GM18951 (cell line): ENCODE data around the gene SWAP70.
"Not testable (repeated sequence)": the region's sequence is repeated elsewhere in the genome, so short reads cannot be mapped to it uniquely, and the experiment has no call there.

ENCODE experiments used
- POLR2A ChIP-seq: IDR thresholded peaks from 4 replicates; pipeline ENCODE4 v1.6.1; 2011; ENCODE audit warnings: mild to moderate bottlenecking; ENCODE audit not compliant: insufficient read length, insufficient read depth; ENCODE audit errors: extremely low read depth
- in situ Hi-C: fragments of 300-500 bp; cut with MboI; formaldehyde crosslinking; loops from one replicate; pipeline ENCODE4 v1.12.0; 2022; ENCODE audit warnings: low sequenced_read_pairs, mixed read lengths, inconsistent platforms; ENCODE audit not compliant: unreplicated experiment

The SWAP70 gene

DNA sequence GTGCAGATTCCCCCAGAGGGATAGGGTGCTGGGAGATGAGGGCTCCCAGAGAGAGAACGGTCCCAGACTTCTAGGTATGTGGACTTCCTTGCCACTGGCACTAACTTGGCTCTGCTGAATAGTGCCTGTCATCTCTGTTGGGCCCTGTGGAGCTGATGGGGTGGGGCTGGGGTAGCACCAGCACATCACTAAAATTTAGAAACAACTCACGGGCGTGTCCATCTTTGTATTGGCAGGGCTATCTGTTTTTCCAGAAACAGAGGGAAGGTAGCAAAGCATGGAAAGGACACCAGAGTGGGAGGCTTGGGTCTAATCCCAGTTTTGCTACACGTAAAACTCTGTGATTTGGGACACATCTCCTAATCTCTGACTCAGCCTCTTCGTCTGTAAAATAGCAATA lies 25.8 kb downstream of the SWAP70 start:
- in situ Hi-C loops: no loop called here

DNA sequence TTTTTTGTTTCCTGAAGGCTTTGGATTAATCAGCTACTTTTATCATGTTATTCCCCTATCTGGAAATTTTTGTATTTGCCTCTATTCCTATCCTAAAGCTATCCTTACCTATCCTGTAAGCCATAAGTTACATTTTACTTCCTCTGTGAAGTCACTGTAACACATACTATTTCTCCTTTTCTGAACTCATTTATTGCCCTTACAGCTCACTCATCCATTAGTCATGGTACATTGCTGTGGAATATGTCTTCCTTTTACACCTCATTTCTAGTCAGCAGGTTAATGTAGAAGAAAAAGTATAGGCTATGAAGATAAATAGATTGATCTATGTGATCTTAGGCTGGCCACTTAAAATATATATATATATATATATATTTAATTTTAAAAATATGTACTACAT lies 28.0 kb downstream of the SWAP70 start:
- in situ Hi-C loops: no loop called here

More for the DNA sequence above, 25.8 kb downstream of the SWAP70 start:
- TF ChIP-seq POLR2A: no peak

DNA sequence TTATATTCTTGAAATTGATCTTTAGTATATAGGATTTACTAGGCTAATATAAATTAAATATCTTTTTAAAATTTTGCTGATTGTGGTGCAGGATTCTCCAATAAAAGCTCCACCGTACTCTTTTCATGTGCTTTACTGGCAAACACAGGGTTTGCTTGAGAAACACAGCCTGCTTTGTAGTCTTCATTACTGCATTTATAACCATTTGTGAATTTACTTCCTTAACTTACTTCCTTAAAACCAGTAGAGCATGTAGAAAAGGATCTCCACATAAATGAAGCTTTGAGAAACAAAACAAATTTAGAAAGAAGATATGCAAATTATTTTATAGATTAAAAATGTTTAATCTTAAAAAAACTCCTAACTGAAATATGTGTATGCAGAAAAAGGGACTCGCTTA lies 28.8 kb downstream of the SWAP70 start:
- TF ChIP-seq POLR2A: no peak
- in situ Hi-C loops: no loop called here

More for the DNA sequence above, 28.0 kb downstream of the SWAP70 start:
- no peak for TF ChIP-seq POLR2A

DNA sequence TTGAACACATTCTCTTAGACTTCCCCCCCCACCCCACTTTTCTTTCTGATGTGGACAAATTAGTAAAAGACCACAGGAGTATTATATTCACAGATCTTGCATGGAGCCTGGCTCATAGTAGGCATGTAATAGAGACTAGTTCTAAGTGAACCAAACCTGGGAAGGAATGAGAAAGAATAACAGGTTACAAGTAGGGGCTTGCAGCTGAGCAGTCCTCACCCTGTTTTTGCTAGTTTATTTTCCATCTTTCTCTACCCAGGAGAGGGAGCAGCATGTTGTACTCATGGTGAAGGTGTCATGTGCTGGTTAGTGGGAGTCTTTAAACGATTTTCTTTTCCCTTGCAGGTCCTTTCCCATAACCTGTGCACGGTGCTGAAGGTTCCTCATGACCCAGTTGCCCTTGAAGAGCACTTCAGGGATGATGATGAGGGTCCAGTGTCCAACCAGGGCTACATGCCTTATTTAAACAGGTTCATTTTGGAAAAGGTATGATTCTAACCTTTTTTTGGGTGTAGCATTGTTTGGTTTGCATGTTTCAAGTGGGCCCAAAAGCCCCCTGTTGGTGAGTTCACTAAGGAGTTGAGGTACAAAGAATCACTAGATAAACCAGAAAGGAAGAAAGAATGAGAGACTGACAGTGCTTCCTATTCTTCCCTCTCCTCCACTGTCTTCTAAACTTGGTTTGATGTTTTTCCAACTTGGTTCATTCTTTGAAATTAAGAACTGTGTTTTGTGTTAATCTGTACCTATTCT lies 30.1 kb downstream of the SWAP70 start:
- in situ Hi-C loops: no loop called here
- no peak for TF ChIP-seq POLR2A

DNA sequence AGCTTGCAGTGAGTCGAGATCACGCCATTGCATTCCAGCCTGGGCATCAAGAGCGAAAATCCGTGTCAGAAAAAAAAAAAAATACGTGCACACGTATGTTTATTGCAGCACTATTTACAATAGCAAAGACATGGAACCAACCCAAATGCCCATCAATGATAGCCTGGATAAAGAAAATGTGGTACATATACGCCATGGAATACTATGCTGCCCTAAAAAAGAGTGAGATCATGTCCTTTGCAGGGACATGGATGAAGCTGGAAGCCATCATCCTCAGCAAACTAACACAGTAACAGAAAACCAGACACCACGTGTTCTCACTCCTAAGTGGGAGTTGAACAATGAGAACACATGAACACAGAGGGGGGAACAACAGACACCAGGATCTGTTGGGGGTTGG lies 31.4 kb downstream of the SWAP70 start:
- in situ Hi-C loops: not testable (repeated sequence)

- in situ Hi-C loops: no loop called here
These were observed 33.9 kb downstream of the SWAP70 start for GRCh38 chr11:9697766-9698165.

DNA sequence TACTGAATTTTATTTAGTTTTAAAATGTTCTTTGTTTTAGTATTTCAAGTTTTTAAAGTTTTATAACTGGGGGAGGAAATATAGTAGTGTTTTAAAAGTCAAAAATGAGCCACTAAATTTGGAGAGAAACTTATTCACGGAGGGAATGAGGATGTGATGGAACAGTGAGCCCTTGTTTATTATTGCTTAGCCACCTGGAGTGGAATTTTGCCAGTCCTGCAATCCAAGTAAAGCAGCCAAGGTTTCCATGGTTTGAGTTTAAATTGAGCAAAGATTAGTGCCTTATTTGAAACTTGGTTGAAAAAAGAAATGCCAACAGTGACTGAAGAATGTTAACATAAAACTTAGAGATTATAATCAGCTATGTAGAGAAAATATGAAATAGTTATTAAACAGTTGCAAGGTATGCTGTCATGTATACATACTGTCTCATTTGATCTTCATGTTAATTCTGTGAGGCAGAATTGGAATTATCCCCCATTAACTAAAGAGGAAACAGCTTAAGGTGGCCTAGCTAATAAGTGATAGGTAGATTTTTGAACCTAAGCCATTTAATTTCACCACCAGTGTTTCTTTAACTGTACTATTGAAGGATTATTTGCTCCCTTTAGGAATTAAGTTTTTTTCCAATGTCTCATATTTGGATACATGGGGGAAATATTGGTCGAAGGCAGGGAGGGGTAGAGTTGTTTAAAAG lies 36.4 kb downstream of the SWAP70 start:
- no peak for TF ChIP-seq POLR2A
- in situ Hi-C loops: no loop called here

More at GRCh38 chr11:9697766-9698165, 33.9 kb downstream of the SWAP70 start:
- no peak for TF ChIP-seq POLR2A

- in situ Hi-C loops: no loop called here
- TF ChIP-seq POLR2A: no peak
These were observed 37.9 kb downstream of the SWAP70 start for GRCh38 chr11:9701799-9702198.

GRCh38 chr11:9703280-9703679 lies 39.4 kb downstream of the SWAP70 start:
- TF ChIP-seq POLR2A: no peak
- in situ Hi-C loops: no loop called here

GRCh38 chr11:9704037-9704436 lies 40.2 kb downstream of the SWAP70 start:
- no peak for TF ChIP-seq POLR2A
- in situ Hi-C loops: no loop called here

GRCh38 chr11:9704620-9705019 lies 40.7 kb downstream of the SWAP70 start:
- in situ Hi-C loops: no loop called here
- TF ChIP-seq POLR2A: no peak

- in situ Hi-C loops: not testable (repeated sequence)
These were observed 41.5 kb downstream of the SWAP70 start for GRCh38 chr11:9705361-9705760.

GRCh38 chr11:9708544-9708943 lies 44.7 kb downstream of the SWAP70 start:
- no peak for TF ChIP-seq POLR2A
- in situ Hi-C loops: no loop called here

- in situ Hi-C loops: no loop called here
- no peak for TF ChIP-seq POLR2A
These were observed 46.3 kb downstream of the SWAP70 start for GRCh38 chr11:9710223-9710622.
